Skeletal muscle tissue (tissue), 4 donors: ENCODE data around the gene AFF1. TPM values are rescaled to one million over a fixed set of nuclear protein-coding genes. Genes with fewer than 3 reads are reported as not detected.
A peak's percentile ranks its signal among the peaks of the same experiment; 100 is the strongest.

Source experiments
- H3K27ac ChIP-seq: one replicate; pipeline ENCODE4 v1.7.0; 2013; ENCODE audit warnings: mild to moderate bottlenecking, low read depth, low read length, inconsistent platforms
- H3K27me3 ChIP-seq, 3 donors: one replicate each; pipeline ENCODE4 v1.7.0; 2013; ENCODE audit warnings: low read length in 3 of 3; ENCODE audit not compliant: control insufficient read depth in 3 of 3, insufficient read depth in 3 of 3
- H3K36me3 ChIP-seq, 3 donors: one replicate each; pipeline ENCODE4 v1.7.0; 2013; ENCODE audit warnings: low read length in 3 of 3; ENCODE audit not compliant: control insufficient read depth in 3 of 3, insufficient read depth in 3 of 3
- H3K4me1 ChIP-seq, 3 donors: one replicate each; pipeline ENCODE4 v1.7.0; 2013; ENCODE audit warnings: low read length in 3 of 3, mild to moderate bottlenecking in 3 of 3; ENCODE audit not compliant: control insufficient read depth in 3 of 3, insufficient read depth in 3 of 3
- H3K4me3 ChIP-seq, 3 donors: one replicate each; pipeline ENCODE4 v1.7.0; 2013; ENCODE audit warnings: low read length in 3 of 3
- H3K9ac ChIP-seq, 3 donors: one replicate each; pipeline ENCODE4 v1.7.0; 2013; ENCODE audit warnings: low read length in 3 of 3, mild to moderate bottlenecking in 3 of 3, moderate library complexity in 2 of 3, low read depth in 1 of 3
- H3K9me3 ChIP-seq, 3 donors: one replicate each; pipeline ENCODE4 v1.7.0; 2013; ENCODE audit warnings: low read length in 3 of 3; ENCODE audit not compliant: control insufficient read depth in 3 of 3
- total RNA-seq: library from RNA; depleted of rRNA; stranded (reverse); fragments of >200 nt; gene quantifications from one replicate; pipeline ENCODE4 v1.2.3, GENCODE V29; 2014
- donor health status: Osteomylitis.

The AFF1 gene
- total RNA-seq, 1 donor from 2014 or later, result 21.9 TPM

DNA sequence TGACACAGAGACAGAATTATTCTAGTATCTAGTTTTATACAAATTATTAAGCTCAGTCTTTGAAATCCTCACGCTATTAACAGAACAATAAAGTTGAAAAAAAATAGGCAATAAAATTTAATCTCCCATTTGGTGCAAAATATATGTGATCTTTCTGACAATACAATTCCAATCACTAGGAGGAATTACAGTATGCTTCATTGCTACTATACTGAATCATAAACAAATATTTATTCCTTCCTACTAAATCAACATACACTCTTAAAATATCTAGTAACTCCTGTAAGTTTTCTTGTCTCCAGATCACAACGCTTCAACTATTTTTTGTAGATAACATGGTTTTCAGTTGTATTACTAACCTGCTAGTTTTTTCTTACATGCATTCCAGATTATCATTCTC lies 239.9 kb downstream of the AFF1 start:
- Histone ChIP-seq H3K27me3 (no peaks in the 10 kb centered on the region), H3K9ac (no peak overlapping the region), H3K36me3 (peaks cover 0 to 6% (median 0%) of the 10 kb centered on the region in 3 donors), H3K27ac (no peak overlapping the region), H3K9me3 (no peaks in the 10 kb centered on the region), H3K4me1 (no peaks in the 10 kb centered on the region), H3K4me3 (no peak overlapping the region)

DNA sequence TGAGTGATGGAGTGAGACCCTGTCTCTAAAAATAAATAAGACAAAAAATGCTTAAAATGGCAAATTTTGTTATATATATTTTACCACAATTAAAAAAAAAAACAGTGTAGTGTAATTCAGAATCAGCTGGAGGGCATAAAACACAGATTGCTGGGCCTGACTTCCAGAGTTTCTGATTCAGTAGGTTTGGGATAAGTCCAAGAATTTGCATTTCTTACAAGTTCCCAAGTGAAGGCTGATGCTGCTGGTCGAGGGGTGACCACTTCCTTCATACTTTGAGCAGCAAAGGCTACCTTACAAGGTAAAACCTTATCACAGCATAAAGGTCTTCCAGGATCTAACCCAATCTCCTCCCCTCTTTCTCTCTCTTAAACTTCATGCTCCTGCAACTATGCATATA lies 244.9 kb downstream of the AFF1 start:
- Histone ChIP-seq H3K27me3 (no peaks in the 10 kb centered on the region), H3K9me3 (no peaks in the 10 kb centered on the region), H3K4me3 (no peak overlapping the region), H3K9ac (no peak overlapping the region), H3K36me3 (peaks cover 0 to 3% (median 0%) of the 10 kb centered on the region in 3 donors), H3K4me1 (no peaks in the 10 kb centered on the region), H3K27ac (no peak overlapping the region)

DNA sequence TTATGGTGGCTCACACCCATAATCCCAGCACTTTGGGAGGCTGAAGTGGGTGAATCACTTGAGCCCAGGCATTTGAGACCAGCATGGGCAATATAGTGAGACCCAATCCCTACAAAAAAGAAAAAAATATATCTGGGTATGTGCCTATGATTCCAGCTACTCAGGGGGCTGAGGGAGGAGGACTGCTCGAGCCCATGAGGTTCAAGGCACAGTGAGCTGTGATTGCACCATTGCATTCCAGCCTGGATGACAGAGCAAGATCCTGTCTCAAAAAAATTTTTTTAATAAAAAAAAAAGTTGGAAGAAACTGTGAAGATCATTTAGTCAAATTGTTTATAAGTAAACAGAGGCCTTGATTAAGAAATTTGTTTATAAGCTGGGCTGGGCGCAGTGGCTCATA lies 246.0 kb downstream of the AFF1 start:
- no peaks in the 10 kb centered on the region for H3K9me3 ChIP-seq
- H3K4me1 ChIP-seq, result no peaks in the 10 kb centered on the region
- no peaks in the 10 kb centered on the region for H3K27me3 ChIP-seq
- H3K4me3 ChIP-seq, result no peak overlapping the region
- H3K36me3 ChIP-seq, result peaks cover 0 to 3% (median 0%) of the 10 kb centered on the region in 3 donors
- H3K9ac ChIP-seq, result no peak overlapping the region
- H3K27ac ChIP-seq, result no peak overlapping the region

DNA sequence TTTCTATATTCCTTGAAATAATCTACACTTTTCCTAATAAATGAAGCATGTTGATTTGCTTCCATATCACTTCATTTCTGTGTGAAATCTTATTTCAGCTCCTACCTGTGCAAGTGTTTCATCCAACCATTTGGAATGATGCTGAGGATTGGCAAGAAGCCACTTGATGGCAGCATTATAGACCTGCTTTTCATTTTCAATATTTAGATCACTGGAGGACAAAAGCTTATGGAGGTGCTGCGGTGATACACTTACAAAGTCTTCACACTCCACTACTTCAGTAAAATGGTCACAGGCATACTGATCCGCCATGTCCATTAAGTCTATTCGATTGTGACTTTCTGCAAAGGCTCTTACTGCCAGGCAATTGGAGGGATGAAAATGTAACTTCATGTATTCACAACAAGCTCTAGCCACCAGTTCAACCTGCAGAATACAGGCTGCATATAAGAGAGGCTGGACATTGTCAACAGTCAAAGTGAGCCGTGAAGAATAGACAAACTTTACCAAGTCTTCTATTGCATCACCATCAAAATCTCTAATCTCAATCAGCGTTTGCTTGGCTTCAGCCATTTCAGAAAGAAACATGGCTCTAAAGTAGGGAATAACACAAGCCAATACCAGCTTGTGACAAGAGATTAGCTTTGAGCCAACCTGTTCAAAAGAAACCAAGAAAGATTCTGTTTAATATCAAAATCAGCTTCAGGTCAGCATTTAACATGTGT lies 250.5 kb downstream of the AFF1 start:
- Histone ChIP-seq H3K36me3 (no peaks in the 10 kb centered on the region), H3K4me1 (no peaks in the 10 kb centered on the region), H3K27ac (no peak overlapping the region), H3K9me3 (no peaks in the 10 kb centered on the region), H3K4me3 (no peak overlapping the region), H3K9ac (no peak overlapping the region), H3K27me3 (no peaks in the 10 kb centered on the region)

DNA sequence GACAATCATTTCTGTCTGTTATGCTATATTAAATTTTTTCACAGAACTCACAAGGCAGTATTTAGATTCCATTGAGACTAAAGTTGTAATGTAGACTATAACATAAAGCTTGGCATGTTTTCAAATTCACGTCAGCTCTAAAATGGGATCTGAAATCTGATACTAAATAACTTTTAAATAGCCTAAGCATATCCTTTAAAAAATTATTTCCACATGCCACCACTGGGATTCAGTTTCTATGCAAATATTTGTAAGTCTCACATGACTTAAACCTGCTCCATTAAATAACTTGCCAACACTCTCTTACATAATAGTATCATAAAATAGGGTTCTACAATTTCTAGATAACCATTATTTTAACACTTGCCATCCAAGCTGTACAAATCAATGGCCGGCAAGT lies 253.2 kb downstream of the AFF1 start:
- no peaks in the 10 kb centered on the region for H3K9me3 ChIP-seq
- no peak overlapping the region for H3K4me3 ChIP-seq
- H3K27me3 ChIP-seq, result no peaks in the 10 kb centered on the region
- no peak overlapping the region for H3K9ac ChIP-seq
- H3K27ac ChIP-seq, result peak overlapping the region; percentile 42
- no peaks in the 10 kb centered on the region for H3K36me3 ChIP-seq
- H3K4me1 ChIP-seq, result no peaks in the 10 kb centered on the region

DNA sequence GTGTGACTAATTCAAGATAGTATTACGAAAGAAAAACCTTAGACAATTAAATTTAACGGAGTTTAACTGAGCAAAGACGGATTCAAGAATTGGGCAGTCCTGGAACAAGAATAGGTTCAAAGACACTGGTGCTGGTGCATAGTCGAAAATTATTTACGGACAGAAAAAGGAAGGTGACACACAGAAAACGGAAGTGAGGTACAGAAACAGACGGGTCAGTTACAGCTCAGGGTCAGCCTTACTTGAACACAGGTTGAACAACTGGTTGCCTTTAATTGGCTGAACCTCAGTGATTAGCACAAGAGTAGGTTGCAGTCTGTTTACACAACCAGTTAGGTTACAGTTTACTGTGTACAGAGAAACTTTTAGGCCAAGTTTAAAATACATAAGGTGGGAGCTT lies 254.1 kb downstream of the AFF1 start:
- Histone ChIP-seq H3K9ac (peak overlapping the region in 2 of 3 donors; percentile 10 to 29), H3K9me3 (no peaks in the 10 kb centered on the region), H3K27ac (peak overlapping the region; percentile 42), H3K4me1 (peaks cover 0 to under 1% (median 0%) of the 10 kb centered on the region in 3 donors), H3K27me3 (no peaks in the 10 kb centered on the region), H3K4me3 (peak overlapping the region in 2 of 3 donors; percentile 18 to 25), H3K36me3 (no peaks in the 10 kb centered on the region)

Other genes with a start within 250 kb of the AFF1 start
- gene SLC10A6, start 85.6 kb upstream of the AFF1 start, total RNA-seq, result 0.52 TPM
- not detected for gene C4orf36, start 42.6 kb upstream of the AFF1 start, total RNA-seq